HG02970 (cell line): Measurements from ENCODE around the gene MSH3.
A peak's percentile ranks its signal among the peaks of the same experiment; 100 is the strongest.

Experiments used
- ATAC-seq: cut with Tn5 transposase; IDR thresholded peaks from one replicate; pipeline ENCODE4 v1.9.1; 2021; ENCODE audit warnings: mild to moderate bottlenecking, moderate library complexity, moderate number of reproducible peaks; ENCODE audit not compliant: unreplicated experiment, low FRiP score

The MSH3 gene

DNA sequence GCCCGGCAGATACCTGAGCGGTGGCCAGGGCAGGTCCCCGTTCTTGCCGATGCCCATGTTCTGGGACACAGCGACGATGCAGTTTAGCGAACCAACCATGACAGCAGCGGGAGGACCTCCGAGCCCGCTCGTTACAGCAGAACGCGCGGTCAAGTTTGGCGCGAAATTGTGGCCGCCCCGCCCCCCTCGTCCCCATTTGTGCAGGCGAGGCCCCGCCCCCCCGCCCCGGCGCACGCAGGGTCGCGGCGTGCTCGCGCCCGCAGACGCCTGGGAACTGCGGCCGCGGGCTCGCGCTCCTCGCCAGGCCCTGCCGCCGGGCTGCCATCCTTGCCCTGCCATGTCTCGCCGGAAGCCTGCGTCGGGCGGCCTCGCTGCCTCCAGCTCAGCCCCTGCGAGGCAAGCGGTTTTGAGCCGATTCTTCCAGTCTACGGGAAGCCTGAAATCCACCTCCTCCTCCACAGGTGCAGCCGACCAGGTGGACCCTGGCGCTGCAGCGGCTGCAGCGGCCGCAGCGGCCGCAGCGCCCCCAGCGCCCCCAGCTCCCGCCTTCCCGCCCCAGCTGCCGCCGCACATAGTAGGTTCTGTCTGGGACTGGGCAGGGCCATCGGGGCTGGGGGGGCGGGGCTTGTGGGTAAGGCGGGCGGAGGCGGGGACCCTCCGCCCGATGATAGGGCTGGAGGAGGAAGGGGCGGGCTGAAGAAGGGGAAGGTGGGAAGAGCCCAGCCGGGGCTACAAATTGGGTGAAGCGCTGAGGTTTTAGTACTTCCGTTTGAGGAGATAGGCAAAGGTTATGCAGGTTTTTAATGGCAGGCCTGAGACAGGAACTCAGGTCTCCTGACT lies at the start of gene MSH3, which contains the start of gene DHFR:
Gene MSH3, plus strand, starts transcription at position 262 of the 840 bp plus-strand sequence. Its CDS starts 76 bp downstream, at position 338.
Gene DHFR, minus strand, starts transcription at position 593 of the 840 bp plus-strand sequence. Its CDS starts 494 bp downstream, at position 99.
- ATAC-seq: peak; percentile 18

DNA sequence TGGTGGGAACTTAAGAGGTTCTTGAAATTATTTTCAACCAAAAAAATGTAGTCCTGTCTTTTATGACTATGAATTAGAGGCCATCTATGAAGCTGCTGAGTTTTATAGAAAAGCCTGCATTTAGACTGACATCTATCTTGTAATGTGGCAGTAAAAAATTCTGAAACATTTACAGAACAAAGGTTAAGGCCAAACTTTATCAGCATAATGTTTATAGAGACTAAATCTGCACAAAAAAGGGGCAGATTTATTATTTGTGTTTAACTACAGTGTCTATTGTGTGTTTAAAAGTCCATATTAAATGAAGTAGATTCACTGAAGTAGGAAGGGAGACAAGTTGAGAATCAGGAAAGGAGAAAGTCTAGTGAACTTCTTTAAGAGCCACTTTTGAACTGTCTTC lies 47.1 kb upstream of the MSH3 start:
- ATAC-seq: no peak

DNA sequence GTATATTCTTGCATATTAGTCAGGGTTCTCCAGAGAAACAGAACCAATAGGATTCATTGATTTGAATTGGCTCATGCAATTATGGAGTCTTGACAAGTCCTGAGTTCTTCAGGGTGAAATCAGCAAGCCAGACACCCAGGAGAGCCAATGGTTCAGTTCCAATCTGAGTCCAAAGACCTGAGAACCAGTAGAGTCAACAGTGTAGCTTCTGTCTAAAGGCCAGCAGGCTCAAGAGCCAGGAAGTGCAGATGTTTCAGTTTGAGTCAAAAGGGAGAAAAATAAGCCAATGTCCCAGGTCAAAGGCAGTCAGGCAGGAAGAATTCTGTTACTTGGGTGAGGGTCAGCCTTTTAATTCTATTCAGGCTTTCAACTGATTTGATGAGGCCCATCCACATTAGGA lies 46.6 kb upstream of the MSH3 start:
- no peak for ATAC-seq

DNA sequence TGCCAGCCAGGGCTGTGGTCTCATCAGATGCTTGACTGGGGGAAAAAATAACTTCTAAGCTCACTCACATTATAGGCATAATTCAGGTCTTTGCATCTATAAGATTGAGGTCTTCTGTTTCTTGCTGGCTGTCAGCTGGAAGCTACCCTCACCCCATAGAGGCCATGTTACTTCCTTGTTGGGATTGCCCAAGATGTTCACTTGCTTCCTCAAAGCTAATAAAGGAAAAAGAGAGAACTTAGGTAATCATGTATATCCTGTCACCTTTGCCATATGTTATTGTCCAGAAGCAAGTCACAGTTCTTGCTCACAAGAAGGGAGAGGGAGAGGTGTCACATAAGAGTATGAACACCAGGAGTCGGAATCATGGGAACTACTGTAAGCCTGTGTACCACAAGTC lies 45.7 kb upstream of the MSH3 start:
- no peak for ATAC-seq

DNA sequence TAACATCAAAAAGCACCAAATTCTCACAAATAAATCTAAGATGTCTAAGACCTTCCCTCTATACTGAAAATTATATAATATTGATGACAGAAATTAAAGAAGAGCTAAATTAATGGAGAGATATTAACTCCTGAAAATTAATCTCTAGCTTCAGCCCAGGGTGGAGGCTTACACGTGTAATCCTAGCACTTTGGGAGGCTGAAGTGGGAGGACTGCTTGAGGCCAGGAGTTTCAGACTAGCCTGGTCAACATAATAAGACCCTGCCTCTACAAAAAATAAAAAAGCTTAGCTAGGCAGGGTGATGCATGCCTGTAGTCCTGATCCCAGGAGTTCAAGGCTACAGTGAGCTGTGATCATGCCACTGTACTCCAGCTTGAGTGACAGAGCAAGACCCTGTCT lies 44.8 kb upstream of the MSH3 start:
- ATAC-seq: no peak

DNA sequence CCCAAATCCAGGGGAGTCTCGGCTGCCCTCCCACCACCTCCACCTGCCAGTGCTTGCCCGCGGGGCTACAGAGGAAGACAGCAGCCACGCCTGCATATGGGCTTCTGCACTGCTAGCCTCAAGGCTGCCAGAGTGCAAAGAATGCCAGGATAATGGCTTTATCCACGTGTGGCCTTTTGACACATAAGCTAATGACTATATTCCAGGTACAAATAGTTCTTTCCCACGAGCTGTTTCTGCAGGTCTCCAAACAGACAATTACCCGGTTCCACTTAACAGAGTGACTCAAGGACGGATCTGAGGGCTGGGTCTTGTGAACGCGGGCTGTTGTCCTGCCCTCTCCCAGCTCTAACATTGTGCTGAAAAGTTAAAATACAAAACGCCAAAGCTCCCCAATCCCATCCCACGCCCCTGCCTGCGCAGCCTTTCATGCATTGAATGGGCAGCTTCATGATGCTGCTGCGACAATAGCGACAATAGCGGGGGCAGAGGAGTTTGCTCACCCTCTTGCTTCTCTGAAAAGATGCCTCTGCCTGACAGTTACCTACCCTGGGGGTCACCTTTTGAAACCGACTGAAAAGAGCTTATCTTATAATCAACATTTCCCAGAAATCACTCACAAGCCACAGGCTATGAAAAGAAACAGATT lies 39.1 kb upstream of the MSH3 start:
- ATAC-seq: no peak

DNA sequence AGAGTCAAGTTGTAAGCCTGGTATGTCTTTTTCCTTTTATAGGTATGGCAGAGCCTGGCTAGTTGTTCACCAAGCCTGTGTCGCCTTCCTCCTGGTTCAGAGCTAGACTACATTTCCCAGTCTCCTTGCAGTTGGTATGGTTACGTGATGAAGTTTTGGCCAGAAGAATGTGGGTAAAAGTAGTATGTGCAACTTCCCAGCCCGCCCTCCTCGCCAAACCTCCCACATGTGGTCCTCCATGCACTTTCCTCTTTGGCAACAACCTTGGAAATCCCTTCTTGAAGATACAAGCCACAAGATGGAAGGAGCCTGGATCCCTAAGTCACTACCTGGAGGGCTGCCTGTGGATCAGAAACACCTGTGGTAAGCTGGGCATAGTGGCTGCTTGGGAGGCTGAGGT lies 36.0 kb upstream of the MSH3 start:
- no peak for ATAC-seq

DNA sequence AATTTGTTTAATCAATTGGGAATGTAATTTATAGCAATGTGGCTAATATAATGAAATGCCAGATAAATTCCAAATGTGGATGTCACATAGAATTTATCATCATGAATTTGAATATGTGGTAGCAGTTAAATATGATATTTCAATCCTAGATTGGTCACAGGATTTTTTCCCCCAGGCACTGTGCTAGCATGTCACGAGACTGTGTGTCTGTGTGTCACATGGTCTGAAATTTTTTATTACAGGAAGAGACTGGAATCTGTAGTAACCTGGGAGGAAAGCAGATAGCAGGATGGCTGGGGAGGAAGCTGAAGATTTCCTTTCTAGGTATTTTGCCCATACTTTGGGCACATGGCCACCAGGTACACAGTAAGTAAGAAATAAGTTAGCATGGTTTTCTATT lies 35.4 kb upstream of the MSH3 start:
- no peak for ATAC-seq

DNA sequence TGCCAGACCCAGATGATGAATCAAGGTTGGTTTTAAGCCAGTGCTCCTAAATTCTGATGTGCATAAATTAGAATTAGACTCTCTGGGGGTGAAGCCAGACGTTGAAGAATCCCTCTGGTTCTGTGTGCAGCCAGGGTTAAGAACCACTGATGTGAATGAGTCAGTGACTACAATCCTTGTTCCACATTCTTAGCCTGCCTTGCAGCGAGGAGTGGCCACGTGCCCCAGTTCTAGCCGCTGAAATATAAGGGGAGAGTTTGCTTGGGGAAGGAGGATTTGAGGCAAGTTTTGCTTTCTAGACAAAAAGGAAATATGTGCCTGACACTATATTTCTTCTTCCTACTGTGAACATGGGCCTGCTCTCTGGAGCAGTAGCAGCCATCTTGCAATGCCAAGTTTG lies 34.2 kb upstream of the MSH3 start:
- ATAC-seq: no peak

DNA sequence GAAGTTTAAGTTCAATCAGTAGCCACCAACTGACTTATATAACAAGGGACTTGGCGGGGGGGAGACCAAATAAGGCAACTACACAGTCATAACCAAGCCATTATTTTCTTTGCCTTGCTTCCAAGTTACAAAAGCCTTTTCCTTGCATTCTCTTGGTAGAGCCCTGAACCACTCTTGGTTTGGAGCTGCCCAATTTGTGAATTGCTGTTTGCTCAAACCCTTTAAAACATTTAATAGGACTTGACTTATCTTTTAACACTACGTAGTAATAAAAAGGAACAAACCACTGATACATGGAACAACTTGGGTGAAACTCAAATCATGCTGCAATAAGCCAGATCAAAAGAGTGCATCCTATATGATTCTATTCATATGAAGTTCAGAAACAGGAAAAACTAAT lies 31.7 kb upstream of the MSH3 start:
- no peak for ATAC-seq

DNA sequence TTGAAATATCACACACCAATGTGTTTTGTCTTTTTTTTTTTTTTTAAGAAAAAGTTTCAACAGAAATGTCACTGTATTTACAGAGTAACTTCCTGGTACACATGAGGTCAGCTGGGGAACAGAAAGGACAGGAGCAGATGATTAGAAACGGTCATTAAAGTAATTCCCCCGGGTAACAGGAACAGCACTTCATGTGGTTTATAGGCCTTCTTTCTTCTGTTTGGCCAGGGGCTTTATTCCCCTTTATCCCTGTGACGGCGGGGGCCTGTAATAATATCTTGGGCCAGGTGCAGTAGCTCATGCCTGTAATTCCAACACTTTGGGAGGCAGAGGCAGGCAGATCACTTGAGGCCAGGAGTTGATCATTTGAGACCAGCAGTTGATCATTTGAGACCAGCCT lies 30.5 kb upstream of the MSH3 start:
- no peak for ATAC-seq

DNA sequence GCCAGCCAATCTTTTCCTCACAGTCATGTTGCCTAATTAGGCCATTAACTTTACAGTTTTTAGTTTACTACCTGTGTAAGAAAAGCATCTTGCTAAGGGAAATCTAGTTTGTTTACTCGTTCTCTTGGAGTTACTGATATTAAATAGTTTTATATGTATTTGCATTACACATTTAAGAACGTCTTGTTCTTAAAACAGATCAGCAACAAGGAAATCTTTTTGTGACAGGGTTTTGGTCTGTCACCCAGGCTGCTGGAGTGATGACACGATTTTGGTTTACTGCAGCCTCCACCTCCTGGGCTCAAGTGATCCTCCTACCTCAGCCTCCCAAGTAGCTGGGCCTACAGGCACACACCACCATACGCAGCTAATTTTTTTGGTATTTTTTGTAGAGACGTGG lies 29.2 kb upstream of the MSH3 start:
- no peak for ATAC-seq

DNA sequence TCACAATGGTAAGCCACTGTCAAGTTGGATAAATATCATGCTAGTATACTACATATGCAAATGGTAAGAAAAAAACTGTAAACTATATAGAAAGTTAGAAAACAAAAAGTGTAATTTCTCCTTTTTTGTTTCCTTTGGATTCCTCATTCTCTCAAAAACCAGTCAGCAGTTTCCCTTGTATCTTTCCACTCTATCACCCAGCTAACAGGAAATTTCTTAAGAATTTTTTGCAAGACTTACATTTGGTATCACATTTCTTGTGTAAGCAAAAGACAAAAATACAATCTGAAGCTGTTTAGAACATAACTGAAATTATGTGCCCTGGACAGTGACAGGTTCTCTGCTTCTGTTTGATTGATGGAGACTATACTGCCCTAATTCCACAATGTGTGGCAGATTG lies 25.2 kb upstream of the MSH3 start:
- no peak for ATAC-seq

DNA sequence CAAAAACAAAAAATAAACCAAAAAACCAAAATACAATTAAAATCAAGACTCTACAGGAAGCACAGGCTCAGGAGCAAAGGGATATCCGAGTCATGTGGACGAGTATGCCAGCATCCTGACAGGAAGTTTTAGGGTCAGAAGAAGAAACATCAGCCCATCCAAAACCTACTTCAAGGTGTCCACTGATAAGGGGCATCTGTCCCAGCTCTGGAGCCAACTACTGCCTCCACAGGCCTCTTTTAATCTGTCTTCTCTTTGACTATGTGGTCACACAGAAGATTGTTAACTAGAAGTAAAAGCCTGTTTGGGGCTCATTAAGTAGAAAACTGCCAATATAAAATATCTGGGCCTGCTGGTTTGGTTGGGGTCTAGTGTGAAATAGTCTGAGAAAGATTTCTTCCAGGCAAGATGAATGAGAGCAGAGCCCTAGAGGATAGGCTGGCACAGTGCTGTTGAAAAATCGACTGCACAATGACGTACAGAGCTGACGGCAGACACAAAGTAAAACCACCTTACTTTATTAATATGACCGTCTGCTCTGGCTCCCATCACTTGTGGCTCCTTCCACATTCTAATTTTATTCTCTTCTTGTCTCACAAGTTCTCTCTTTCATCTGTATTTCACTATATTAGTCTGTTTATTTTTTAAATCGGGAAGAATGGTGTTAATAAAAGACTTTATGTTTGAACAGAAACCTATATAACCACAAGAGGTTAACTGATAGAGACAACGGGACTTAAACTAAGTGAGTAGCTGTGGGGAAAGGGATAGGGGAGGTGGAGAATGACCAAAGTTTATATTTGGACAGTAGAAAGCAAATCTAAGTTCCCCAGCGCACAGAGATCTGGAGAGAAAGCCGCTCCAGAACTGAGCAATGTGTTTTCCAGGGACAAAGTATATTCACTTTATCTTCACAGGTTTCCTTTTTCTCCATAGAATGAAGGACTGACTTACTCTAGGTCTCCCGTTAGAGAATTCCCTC lies 22.9 kb upstream of the MSH3 start:
- ATAC-seq: no peak

DNA sequence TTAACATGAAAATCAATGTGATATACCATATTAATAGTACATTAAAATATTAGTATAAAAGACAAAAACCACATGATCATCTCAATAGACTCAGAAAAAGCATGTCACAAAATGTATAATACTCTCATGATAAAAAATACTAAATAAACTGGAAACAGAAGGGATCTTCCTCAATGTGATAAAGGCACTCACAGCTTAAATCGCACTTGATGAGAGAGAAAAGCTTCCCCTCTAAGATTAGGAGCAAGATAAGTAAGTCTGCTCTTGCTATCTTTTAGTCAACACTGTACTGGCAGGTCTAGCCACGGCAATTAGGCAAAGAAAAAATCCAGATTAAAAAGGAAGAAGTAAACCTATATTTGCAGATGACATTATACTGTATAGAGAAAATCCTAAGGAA lies 21.8 kb upstream of the MSH3 start:
- no peak for ATAC-seq

DNA sequence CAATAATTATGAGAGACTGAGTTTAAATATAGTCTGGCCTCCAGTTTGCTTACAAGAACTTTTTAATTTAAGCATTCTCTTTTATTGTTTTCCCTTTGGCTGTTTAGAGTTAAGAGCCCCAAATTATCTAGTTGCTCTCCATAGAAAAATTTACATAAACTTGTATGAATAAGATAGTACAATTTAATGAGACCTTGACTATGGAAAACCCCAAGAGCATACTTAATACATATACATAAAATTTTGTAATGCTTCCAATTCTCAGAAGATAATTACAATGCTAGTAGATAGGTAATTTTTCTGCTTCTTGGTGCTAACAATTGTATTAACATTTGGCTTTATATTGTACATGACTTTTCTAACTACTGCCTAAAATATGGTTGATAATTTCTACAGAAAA lies 20.3 kb upstream of the MSH3 start:
- ATAC-seq: no peak

DNA sequence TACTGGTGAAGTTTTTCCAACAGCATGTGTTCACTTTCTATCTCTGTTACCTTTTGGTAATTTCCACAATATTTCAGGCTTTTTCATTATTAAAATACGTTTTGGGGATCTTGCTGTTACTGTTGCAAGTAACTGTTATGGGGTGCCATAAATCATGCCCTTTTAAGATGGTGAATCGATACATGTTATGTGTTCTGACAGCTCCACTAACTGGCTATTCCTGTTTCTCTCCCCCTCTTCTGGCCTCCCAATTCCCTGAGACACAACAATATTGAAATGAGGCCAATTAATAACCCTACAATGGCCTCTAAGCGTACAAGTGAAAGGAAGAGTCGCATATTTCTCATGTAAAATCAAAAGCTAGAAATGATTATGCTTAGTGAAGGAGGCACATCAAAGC lies 13.1 kb upstream of the MSH3 start:
- ATAC-seq: no peak

DNA sequence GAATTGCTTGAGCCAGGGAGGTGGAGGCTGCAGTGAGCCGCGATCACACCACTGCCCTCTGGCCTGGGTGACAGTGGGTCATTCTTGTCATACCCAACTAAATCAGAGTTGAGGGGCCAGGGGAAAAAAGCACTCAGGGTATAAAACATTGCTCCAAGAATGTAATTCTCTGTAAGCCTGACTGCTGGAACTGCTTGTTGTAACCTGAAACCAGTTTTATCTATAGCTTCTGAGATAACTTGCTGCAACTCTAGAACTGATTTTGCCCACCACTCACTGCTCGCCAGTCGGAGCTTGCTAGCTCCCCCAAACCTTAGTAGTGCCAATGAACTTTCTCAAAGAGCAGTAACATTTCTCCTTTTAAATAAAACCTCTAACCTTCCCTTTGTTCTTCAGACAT lies 9.6 kb upstream of the MSH3 start:
- ATAC-seq: no peak

DNA sequence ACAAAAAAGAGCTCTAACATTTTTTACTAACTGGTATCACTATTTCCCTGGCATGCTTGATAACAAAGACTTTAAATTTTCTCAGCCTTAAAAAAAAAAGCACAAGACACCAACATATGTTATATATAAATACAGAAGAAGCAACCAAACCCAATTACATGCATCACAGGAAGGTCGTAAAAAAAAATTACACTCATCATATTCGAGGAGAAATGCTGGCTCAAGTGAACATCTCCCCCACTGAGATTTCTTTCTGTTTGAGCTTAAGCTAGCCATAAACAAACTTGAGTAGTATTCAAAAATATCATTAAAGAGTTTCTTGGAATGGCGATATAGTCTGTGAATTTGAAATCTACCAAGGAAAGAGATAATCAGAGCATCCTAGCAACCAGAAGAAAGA lies 7.5 kb upstream of the MSH3 start:
- ATAC-seq: no peak

DNA sequence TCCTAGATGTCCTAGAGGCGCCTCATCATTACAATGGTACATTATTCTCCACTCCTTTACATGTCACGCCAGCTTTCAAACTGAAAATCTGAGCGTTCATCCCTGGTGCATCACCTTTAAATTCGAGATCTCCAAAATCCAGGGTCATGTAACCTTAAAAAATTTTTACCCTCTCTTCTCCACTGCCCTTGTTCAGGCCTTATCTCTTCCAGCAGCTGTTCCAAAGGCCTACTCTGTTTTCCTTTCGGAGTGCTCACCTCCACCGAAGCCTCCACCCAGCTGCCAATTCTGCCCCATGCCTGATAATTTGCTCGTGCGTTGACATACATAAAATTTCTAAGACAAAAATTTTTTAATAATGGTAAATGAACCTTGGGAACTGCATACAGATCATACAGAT lies 950 bp upstream of the MSH3 start:
- ATAC-seq: no peak

DNA sequence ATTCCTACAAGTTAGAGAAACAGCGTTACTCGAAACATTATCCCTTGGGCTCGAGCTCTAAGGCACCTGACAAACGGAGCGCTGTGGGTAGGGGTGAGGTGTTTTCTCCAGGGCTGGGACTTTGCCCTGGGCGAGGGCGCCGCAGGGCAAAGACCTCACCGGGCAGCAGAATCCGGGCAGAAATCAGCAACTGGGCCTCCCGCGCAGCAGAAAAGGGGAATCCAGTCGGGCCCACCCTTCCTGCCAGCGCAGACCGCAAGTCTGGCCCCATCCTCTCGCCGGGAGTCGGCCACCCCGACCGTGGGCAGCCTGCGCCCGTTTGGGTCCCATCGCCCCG lies 430 bp upstream of the MSH3 start:
- ATAC-seq: no peak
